Measurements from ENCODE around the gene ENTPD6. TPM values are rescaled to one million over a fixed set of nuclear protein-coding genes. Genes with fewer than 3 reads are reported as not detected.

The ENTPD6 gene
- total and polyA plus RNA-seq, 2 donors (not counting 1 experiment from before 2014, with no cell fraction given): 64.4 to 79.8 TPM

- intact Hi-C loops (cut with micrococcal nuclease): no loop called here
Measured at GRCh38 chr20:25220810-25221591, 25.5 kb downstream of the ENTPD6 start.

More at GRCh38 chr20:25220810-25221591, 25.5 kb downstream of the ENTPD6 start:
- no peaks in the 10 kb centered on the region for H3K27me3 Mint-ChIP-seq
- Histone ChIP-seq H3K27me3 (replicated peaks in 1 of 4; ENCODE audit: control extremely low read depth in 1 of 4, control insufficient read depth in 3 of 4, insufficient read depth in 4 of 4, low read length in 3 of 4) (no peaks in the 10 kb centered on the region), H3K9ac (ENCODE audit: low read length) (no peak overlapping the region), H3K4me3 (ENCODE audit: control extremely low read depth in 1 of 5, extremely low read depth in 1 of 5, insufficient read depth in 1 of 5, low read depth in 2 of 5, low read length in 4 of 5) (no peak overlapping the region), H3K9me3 (ENCODE audit: control extremely low read depth in 1 of 3, control insufficient read depth in 2 of 3, insufficient read depth in 1 of 3, low read length in 2 of 3) (no peaks in the 10 kb centered on the region), H3K4me2 (replicated peaks; ENCODE audit: low read depth, low read length, poor library complexity, severe bottlenecking) (no peak overlapping the region), H3K79me2 (ENCODE audit: control insufficient read depth, insufficient read depth, low read length) (no peaks in the 10 kb centered on the region), H3K27ac (ENCODE audit: low read length in 2 of 2) (no peak overlapping the region), H4K20me1 (ENCODE audit: control insufficient read depth, insufficient read depth, low read length, poor library complexity, severe bottlenecking) (no peaks in the 10 kb centered on the region), H3K36me3 (replicated peaks in 1 of 2; ENCODE audit: control extremely low read depth in 1 of 2, control insufficient read depth in 1 of 2, extremely low read depth in 1 of 2, insufficient read depth in 2 of 2, low read length in 1 of 2) (peaks cover 0 to 15% of the 10 kb centered on the region in 2 experiments), H2AFZ (ENCODE audit: insufficient read depth, low read depth, low read length, poor library complexity, severe bottlenecking) (no peak overlapping the region), H3K4me1 (ENCODE audit: control insufficient read depth in 2 of 2, insufficient read depth in 2 of 2, low read length in 2 of 2) (no peaks in the 10 kb centered on the region)
- DNase-seq (no peak), ATAC-seq (ENCODE audit: low read depth) (no peak)
- no peak overlapping the region for H3K27ac Mint-ChIP-seq
- ChIA-PET CTCF (interaction anchor here (0.8 to 1.2 kb wide), 2 partner anchors 25 kb away, joined by 3 read pairs; no protein-coding TSS in a partner anchor), POLR2A (no interaction called here)
- 90% methylated on average over 8 of the region's 15 CpGs for WGBS (ENCODE audit: insufficient coverage)
- no peak for TF ChIP-seq CTCF (IDR thresholded peaks at IDR 0.05)
- no peak for TF ChIP-seq EZH2 (IDR thresholded peaks at IDR 0.05; ENCODE audit: borderline replicate concordance, insufficient read depth, low read depth, low read length, poor library complexity, severe bottlenecking)
- H3K9me3 Mint-ChIP-seq (ENCODE audit: insufficient read depth): no peaks in the 10 kb centered on the region
- no peaks in the 10 kb centered on the region for H3K4me1 Mint-ChIP-seq
- H3K4me3 Mint-ChIP-seq: no peak overlapping the region

Measured in B cell (primary cell).